Hematopoietic multipotent progenitor cell (in vitro differentiated cells): ENCODE data around the gene SELENBP1. TPM values are rescaled to one million over a fixed set of nuclear protein-coding genes. Genes with fewer than 3 reads are reported as not detected.

Experiments used
- total RNA-seq: library from RNA; depleted of rRNA; stranded (reverse); fragments of >200 nt; gene quantifications from one replicate; pipeline ENCODE4 v1.2.3, GENCODE V29; 2012

Gene SELENBP1
- total RNA-seq, 1 donor, result 3.0 TPM

Other genes with a start within 250 kb of the SELENBP1 start
- 10.2 TPM for gene SEMA6C, start 226.1 kb downstream of the SELENBP1 start, total RNA-seq
- 74.1 TPM for gene TNFAIP8L2, start 216.1 kb downstream of the SELENBP1 start, total RNA-seq
- 2.4 TPM for gene LYSMD1, start 206.8 kb downstream of the SELENBP1 start, total RNA-seq
- gene SCNM1, start 206.6 kb downstream of the SELENBP1 start, total RNA-seq, result 21.5 TPM
- under 0.01 TPM for gene TMOD4, start 196.7 kb downstream of the SELENBP1 start, total RNA-seq
- 43.4 TPM for gene VPS72, start 182.5 kb downstream of the SELENBP1 start, total RNA-seq
- 28.5 TPM for gene PIP5K1A, start 174.2 kb downstream of the SELENBP1 start, total RNA-seq
- 194 TPM for gene PSMD4, start 118.0 kb downstream of the SELENBP1 start, total RNA-seq
- 45.5 TPM for gene ZNF687, start 90.4 kb downstream of the SELENBP1 start, total RNA-seq
- 70.0 TPM for gene PI4KB, start 45.3 kb downstream of the SELENBP1 start, total RNA-seq
- 89.7 TPM for gene RFX5, start 25.5 kb downstream of the SELENBP1 start, total RNA-seq
- gene PSMB4, start 26.9 kb upstream of the SELENBP1 start, total RNA-seq, result 461 TPM
- 53.3 TPM for gene POGZ, start 86.8 kb upstream of the SELENBP1 start, total RNA-seq
- gene CGN, start 138.7 kb upstream of the SELENBP1 start, total RNA-seq, result 0.81 TPM
- gene TUFT1, start 167.6 kb upstream of the SELENBP1 start, total RNA-seq, result 2.7 TPM
- gene SNX27, start 239.3 kb upstream of the SELENBP1 start, total RNA-seq, result 11.8 TPM